SIG-M5 treated with dmso at 0.1 percent for 504 hours (cell line): ENCODE results near the gene TAGLN2.
A peak's percentile ranks its signal among the peaks of the same experiment; 100 is the strongest.

ENCODE experiments used
- DNase-seq: peaks from one replicate; lab custom pipeline; 2025; ENCODE audit not compliant: unreplicated experiment; lab: John Stamatoyannopoulos, UW

The TAGLN2 gene

DNA sequence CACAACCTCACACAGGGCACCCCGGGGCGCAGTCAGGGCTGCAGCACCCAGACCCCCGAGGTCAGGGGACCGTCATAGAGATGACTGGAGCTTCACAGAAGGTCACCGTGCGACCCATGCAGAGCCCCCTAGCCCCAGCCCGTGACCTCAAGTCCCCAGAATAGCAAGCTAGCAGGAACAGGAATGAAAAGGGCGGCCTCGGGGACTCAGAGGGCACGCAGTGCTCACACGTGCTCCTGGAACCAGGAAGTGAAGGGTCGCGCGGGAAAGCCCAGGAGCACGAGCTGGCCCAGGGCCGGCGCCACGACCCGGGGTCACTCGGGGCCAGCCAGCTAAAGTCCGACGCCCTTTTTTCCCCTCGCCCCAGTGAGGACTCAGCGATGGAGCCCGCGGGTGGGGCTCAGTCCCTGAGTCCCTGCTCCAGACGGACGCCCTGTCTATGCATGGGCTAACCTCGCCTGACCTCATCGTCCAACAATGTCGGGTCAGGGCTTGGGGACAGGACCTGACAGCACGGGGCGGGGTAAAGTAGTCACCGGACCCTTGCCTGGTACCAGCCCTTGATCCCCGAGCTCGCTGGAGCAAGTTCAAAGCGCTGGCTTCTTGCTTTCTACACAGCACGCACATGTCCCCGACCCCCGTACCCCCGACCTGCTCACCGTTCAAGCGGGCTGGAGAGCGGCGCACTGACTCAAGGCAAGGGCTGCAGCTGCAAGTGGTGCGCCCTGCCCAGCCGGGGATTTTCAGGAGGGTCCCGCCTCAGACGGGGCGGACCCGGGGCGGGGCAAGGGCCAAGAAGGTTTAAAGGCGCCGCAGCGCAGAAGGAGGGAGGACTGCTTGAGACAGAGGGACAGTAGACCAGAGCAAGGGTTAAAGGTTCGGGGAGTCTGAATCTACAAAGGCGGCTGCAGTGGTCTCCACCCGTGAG is at the start of gene TAGLN2:
TSS of gene TAGLN2 (minus strand) at position 717 of the 928 bp plus-strand sequence. CDS start 4,998 bp downstream, outside the sequence.
- DNase-seq: peak; percentile 94

DNA sequence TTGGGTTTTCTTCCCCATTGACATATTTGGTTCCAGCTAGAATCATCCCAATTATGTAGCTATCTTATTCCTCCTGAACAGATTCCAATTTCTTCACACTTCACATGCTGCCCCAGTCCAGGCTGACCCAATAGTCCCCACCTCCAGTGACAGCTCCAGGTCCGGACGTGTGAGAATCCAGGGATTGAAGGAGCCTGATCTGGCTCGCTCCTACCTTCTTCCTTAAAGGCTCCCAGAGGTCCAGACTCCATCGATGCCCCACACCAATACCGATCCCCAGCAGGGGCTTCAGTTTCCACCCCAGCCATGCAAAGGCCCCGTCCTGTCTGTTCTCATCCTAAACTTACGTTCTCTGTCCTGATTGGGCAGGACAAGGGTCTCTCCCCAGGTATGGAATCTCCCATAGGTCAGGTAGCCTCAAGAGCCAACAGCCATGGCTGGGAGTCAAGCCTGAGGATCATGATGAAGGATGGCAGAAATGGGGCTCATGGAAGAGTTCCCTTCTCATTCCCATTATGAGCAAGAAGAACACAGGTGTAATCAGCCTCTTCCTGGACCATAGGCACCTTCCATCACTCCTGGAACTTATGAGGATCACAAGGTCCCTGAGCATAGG is 49.2 kb upstream of the TAGLN2 start:
- DNase-seq: no peak

DNA sequence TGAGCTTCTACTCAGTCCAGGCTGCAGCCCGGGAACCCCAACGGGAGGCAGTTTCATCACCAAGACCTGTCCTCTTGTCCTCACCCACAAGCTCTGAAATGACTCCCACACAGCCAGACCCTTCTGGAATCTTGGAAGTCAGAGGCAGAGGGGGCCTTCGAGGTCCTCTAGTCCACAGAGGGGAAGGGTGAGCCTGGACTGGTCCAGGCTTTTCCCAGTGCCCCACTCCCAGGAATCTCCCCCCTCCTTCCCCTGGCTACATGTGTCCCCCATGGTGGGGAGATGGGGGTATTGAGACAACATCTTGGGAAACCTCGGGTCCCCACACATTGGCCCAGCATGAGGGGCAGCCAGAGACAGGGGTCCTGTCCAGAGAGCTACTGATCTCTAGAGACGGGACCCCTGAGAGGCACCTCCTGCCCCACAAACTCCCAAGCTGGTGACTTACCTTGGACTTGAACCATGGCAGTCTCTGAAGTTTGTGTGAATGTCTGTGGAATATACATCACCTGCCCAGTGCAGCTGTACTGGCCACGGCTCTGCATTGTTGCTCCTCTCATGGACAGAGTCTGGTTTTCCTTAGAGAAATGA is 48.1 kb upstream of the TAGLN2 start:
- no peak for DNase-seq

DNA sequence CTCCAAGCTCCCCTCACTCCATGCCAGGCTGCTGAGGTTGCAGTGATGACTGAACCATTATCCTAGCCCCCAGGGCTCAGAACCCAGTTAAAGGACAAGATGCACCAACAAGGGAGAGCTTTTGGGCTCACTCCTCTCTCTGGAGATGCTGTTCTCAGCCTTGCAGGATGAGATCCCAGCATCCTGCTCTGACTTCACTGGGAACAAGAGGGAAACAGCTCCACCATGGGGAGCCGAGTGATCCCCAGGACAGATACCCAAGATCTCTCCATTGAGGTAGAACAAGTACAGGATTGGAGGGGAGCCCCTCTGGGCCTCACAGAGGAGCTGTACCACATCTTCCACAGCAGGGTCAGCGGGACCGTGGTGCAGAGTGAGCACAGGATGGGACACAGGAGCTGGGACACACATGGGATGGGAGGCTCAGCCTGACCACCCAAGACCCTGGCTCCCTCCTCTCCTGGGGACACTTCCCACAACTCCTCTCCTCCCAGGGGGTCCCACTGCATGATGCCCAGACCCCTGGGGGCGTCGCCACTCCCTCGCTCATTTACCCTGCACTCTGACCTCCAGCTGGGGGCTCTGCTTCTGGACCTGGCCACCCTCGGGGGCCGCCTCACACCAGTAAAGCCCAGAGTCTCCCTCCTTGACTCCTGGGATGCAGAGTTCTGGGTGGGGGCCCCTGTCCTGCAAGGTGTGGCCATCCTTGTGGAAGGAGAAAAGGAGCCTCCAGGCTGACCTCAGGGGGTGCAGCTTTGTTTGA is 47.3 kb upstream of the TAGLN2 start:
- no peak for DNase-seq

DNA sequence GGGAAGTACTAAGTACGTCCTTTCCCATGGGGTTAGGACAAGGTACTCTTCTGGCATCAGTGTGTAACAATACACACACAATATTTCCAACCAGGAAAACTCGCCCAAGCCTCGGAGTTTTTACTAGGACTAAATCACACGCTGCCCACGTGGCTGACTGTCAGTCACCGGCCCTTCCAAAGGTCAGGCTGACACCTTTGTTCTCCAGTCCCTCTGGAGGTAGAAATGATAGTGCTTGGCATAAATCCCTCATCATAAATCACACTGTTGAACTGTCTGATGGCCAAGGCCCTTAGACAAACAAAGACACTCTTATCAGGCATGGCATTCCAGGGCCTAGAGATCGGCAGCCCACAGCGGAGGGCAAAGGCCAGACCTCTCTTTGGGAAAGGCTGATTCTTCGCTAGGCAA is 45.6 kb upstream of the TAGLN2 start:
- DNase-seq: no peak

DNA sequence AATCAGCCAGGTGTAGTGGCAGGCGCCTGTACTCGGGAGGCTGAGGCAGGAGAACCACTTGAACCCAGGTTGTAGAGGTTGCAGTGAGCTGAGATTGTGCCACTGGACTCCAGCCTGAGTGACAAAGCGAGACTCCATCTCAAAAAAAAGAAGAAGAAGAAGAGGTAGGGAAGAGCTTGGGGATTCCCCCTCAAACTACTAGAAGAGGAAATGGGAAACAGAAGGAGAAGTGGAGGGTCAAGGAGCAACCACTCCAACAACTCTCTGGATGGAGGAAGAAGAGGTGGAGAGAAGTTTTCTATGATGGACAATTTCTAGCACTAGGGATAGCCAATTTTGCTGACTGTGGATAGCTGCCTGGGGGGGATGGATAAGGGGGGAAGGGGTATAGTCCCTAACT is 43.6 kb upstream of the TAGLN2 start:
- no peak for DNase-seq

DNA sequence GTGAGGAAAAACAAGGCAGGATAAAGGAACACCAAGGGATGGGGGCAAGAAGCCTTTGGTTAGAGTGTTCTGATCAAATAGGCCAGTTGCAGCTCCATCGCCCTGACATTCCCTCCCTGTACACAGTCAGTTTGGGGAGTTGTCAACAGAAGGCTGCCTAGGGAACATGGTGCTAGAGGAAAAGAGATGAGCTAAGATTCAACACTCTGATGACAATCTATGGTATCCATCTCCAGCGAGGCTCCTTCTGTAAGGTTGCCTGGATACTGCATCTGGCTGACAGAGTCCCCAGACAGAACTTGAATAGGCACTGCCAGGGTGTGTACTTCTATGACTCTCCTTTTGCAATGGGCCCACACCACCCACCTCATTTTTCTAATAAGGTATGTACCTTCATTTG is 40.0 kb upstream of the TAGLN2 start:
- DNase-seq: no peak

DNA sequence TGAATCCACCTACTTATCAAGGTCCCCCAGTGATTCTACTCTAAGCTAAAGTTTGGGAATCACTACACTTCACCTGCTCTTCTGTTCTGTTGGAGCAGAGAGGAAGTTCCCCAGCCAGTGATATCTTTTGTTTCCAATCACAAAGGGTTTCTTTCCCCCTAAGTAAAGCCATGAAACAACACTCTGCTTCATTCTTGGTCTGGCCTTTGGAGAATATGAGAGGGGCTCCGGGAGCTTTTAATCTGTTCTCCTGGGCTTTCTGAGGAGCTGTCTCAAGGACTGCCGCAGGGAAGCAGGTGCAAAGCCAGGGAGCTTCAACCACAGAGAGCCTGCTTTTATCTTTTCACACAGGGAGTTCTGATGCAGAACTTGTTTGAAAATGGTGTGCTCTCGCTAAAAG is 38.8 kb upstream of the TAGLN2 start:
- no peak for DNase-seq

DNA sequence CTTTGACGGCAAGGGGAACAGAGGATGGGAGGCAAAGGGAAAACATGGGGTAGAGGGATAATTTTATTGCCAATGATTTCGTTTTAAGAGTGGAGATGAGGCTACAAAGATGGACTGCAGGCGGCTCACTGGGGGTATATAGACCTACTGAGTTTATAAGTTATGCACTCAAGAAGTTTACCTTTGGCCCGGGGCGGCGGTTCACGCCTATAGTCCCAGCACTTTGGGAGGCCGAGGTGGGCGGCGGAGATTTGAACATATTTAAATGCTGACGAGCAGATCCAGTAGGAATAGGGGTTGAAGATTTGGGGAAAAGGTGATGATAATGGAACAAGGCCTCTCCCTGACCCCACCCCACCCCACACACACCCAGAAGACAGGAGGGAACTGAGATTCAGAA is 36.9 kb upstream of the TAGLN2 start:
- no peak for DNase-seq

DNA sequence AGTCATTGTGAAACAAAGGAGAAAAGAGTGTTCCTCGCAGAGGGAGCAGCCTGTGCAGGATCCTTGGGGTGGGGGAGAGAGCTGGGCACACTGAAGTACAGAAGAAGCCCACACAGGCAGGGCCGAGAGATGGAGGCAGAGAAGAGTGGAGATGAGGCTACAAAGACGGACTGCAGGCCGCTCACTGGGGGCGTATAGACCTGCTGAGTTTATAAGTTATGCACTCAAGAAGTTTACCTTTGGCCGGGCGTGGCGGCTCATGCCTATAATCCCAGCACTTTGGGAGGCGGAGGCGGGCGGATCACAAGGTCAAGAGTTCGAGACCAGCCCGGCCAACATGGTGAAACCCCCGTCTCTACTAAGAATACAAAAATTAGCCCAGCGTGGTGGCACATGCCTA is 36.3 kb upstream of the TAGLN2 start:
- no peak for DNase-seq

DNA sequence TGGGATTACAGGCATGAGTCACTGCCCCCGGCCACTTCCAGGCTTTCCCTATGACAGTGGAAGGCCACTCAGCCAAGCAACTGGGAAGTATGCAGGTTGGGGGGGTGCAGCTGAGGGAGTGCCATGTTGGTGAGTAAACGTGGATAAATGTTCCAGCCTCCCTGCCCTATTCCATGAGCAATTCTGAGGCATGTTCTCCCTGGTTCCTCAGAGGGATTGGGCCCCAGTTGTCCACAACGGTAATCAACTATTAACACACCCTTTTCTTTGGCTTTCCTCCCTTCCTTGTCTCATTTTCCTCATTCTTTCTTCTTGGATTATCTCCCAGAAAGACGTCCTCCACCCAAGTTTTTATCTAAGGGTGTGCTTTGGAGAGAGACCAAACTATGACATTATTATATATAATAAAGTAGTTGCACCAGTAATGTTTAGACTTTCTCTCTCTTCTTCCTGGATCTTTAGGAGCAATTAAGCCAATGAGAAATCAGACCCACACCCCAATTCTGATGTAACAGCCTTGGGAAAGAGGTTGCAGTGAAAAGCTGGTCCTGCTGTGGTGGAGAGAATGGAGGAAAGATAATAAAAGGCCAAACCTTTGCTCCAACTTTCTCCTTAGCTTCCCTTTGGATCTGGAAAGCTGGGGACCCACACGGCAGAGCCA is 35.5 kb upstream of the TAGLN2 start:
- DNase-seq: no peak

DNA sequence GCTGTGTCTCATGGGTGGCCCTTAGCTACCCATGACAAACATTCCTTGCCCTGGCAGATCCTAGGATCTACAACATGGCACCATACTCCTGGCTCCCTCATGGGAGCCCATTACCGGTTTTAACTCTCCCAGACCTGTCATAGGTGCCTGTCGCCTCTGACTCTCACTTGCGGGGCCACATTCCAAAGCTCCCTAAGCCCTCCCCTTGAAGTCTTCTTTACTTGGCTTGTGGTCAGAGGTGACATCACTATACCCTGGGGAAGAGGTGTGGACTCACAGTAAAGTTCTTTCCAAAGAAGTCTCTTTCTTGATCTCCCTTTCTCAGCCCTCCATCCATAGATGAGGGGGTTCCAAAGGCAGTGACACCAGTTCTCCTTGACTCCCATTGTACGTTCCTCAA is 34.1 kb upstream of the TAGLN2 start:
- peak; percentile 21 for DNase-seq

DNA sequence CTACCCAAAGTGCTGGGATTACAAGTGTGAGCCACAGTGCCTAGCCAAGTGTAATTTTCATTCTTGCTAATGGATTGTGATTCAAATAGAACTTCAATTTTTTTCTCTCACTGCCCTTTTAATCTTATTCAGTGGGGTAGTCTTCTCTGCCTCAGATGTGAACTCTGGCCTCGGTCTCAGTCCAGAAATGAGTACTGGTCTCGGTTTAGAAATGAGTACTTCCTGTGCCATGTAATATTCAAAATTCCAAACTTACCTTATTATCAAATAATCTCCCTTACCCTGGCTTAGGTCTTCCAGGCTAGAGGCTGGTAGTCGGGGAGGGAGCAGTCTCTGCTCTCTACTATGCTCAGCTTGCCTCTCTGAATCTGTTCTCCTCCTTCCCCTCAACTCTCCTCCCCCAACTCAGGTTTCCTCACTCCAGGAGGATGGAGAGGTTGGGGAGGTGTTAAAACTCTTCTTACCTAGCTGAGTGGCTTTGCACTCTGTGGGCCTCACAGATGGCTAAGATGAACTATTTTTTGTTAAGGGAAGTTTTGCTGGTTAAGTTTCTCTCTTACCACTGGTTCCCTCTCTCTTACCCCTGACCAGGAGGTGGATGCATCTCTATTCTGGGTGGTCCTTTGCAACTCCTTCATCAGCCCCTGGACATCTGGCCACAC is 33.5 kb upstream of the TAGLN2 start:
- no peak for DNase-seq

DNA sequence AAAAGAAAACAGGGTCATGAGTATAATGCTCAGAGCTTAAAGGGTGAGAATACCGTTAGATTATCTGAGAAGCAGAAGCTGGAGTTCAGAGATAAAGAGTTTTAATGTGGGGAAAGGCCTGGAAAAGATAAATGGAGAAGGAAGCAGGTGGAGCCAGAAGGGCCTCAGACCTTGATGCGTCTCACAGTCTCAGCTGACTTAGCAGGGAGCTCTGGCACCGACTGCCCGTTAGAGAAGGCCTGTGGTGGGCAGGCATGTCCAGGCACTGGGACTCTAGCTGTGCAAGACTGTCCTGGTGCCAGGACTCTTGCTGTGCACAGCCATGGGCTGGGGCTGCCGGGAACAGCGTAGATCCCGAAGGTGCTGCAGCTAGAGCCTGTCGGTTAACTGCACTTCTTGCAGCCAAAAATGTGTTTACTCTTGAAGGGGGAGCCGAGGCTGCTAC is 32.5 kb upstream of the TAGLN2 start:
- DNase-seq: no peak

DNA sequence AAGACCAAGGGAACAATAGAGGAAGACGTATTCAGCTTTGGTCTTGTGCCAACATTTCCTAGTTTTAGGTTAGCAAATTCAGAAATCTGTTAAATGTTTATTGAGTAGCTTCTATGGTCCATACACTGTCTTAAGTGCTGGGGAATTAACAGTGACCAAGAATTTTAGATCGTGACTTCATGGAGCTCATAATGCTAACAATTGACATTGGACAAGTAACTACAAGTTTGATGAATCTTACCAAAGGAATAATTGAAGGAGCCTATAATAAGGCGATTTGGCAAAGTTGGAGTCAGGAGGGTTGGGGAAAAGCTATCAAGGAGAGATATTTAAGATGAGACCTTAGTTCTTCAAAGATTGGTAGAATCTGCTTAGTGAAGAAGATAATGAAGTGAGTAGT is 30.1 kb upstream of the TAGLN2 start:
- no peak for DNase-seq

DNA sequence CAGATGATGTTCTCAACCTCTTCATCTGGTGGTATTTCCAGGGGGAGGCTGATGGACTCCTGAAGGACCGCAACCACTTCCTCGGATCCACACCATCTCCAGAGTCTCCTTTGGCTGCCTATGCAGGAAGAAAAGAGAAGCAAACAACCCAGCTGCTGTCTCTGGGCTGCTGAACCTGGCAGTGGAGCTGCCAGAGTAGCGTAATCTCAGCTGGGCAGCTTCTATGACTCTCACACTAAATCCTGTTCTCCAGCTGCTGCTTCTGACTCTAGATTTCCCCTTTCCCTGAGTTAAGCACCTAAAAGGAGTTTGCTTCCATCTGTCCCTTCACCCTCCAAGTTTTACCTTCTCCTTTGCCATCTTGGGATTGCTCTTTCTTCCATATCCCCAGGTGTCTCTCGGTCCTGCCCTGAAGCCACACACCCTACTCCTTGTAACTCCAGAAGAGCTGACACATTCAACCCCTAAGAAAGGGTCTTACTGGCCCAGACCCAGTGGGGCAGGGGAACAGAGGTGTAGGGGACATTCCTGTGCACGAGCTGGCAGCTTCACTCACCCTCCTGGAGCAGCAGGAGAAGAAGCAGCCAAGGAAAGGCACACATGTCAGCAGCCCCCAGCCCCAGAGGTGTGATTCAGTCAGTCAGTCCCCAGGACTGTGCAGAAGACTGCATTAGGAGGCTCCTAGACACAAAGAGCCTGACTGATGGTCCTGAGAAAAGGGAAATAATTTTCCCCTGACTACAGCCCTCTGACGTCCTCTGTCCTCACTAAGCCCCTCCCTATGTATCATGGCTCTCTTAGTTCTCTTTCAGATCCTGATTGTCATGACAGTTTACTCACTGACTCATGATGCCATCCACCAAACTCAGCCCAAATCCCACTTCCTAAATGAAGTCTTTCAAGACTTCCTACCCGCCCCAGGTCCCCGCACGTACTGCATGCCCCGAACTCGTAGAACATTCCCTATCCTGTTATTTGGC is 28.5 kb upstream of the TAGLN2 start, which contains the start of gene SLAMF9:
TSS of gene SLAMF9 (minus strand) at position 702 of the 980 bp plus-strand sequence. CDS start at position 602, 100 bp downstream.
- peak; percentile 85 for DNase-seq

DNA sequence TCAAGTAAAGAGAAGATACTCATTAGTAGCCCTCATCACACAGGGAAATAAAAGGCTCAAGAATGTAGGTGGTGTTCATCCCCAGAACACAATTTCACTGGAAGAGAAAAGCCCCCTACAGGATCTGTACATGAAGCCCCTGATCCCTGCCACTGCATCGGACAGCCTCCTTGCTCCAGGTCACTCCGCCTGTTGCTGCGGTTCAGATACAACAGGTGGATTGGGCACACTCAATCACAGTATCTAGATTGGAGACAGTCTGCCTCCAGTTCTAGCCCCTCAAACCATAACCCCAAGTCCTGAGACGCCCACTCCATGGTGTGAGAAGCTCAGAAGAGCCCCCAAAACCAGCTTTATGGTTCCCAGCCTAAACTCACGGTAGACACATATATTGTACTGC is 27.6 kb upstream of the TAGLN2 start:
- no peak for DNase-seq

DNA sequence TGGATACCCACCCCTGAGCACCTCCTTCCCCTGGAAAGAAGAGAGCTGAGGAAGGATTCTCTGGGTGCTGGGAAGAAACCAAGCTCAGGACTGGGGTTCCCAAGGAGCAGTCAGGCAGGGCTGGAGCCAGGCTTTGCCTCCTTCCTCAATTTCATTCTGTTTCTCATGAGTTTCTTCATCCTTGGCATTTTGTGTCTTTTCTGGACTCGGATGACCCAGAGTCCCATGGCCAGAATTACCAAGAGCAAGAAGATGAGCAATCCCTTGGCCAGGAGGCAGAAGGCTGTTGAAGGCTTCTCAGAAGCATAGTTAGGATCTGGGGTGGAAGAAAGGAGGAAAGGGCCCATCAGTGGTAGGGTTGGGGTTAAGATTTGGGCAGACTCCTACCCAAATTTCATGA is 26.2 kb upstream of the TAGLN2 start:
- no peak for DNase-seq

DNA sequence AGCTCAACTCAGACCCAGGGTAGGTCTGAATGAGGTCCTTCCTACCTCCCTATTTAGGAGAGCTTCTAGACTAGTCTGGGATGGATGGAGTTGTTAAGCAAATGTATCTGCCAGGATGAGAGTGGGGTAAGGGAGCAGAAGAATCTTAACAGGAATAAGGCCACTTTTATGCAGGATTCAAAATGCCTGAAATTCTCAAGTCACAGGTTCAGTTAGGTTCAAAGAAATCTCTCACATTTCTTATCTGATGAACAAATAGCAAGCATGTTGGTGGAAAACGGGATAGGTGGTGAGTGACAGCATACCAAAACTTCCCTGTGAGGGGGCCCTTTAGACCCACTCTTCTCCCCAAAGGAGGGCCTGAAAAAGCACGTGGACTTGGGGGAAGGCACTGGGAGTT is 25.7 kb upstream of the TAGLN2 start:
- DNase-seq: no peak
